H9 (cell line): ENCODE results near the gene PNRC2. TPM values are rescaled to one million over a fixed set of nuclear protein-coding genes. Genes with fewer than 3 reads are reported as not detected.

Source experiments
- DNase-seq: peaks from one replicate; pipeline ENCODE4 v3.0.0-alpha.2; 2017
- H2AFZ ChIP-seq: one replicate; pipeline ENCODE4 v1.6.1; 2013; ENCODE audit warnings: mild to moderate bottlenecking, low read length, control low read depth, moderate library complexity
- H2AK5ac ChIP-seq: 2 replicates; pipeline ENCODE4 v1.6.1; 2013; ENCODE audit warnings: low read length, control low read depth, mixed read lengths; ENCODE audit not compliant: insufficient read length
- H2BK120ac ChIP-seq: one replicate; pipeline ENCODE4 v1.6.1; 2013; ENCODE audit warnings: low read depth, mild to moderate bottlenecking, low read length, control low read depth, inconsistent platforms; ENCODE audit not compliant: poor library complexity, severe bottlenecking
- H2BK12ac ChIP-seq: 2 replicates; pipeline ENCODE4 v1.6.1; 2013; ENCODE audit warnings: low read length, control low read depth, mixed read lengths, low read depth; ENCODE audit not compliant: insufficient read length
- H2BK15ac ChIP-seq: 2 replicates; pipeline ENCODE4 v1.6.1; 2013; ENCODE audit warnings: low read depth, low read length, control low read depth
- H2BK20ac ChIP-seq: one replicate; pipeline ENCODE4 v1.6.1; 2013; ENCODE audit warnings: low read depth, mild to moderate bottlenecking, low read length, control low read depth, inconsistent platforms; ENCODE audit not compliant: poor library complexity, severe bottlenecking
- H2BK5ac ChIP-seq: 2 replicates; pipeline ENCODE4 v1.6.1; 2013; ENCODE audit warnings: low read length, control low read depth, mixed read lengths; ENCODE audit not compliant: insufficient read length
- H3K14ac ChIP-seq: 2 replicates; pipeline ENCODE4 v1.6.1; 2013; ENCODE audit warnings: low read length, control low read depth; ENCODE audit not compliant: insufficient read depth
- H3K18ac ChIP-seq: 2 replicates; pipeline ENCODE4 v1.6.1; 2013; ENCODE audit warnings: low read depth, mild to moderate bottlenecking, mixed read lengths, low read length, control low read depth; ENCODE audit not compliant: insufficient read length
- H3K23ac ChIP-seq: 2 replicates; pipeline ENCODE4 v1.6.1; 2013; ENCODE audit warnings: low read length, control low read depth, mixed read lengths, low read depth; ENCODE audit not compliant: insufficient read length
- H3K23me2 ChIP-seq: 2 replicates; pipeline ENCODE4 v1.6.1; 2013; ENCODE audit warnings: low read depth, mild to moderate bottlenecking, mixed read lengths, low read length, control low read depth; ENCODE audit not compliant: insufficient read length, poor library complexity, severe bottlenecking
- H3K27ac ChIP-seq: 2 replicates; pipeline ENCODE4 v1.5.1; 2013; ENCODE audit warnings: low read length, control low read depth, mixed read lengths, low read depth; ENCODE audit not compliant: insufficient read length
- H3K27me3 ChIP-seq: 2 replicates; pipeline ENCODE4 v1.6.1; 2013; ENCODE audit warnings: low read length, control low read depth, inconsistent platforms; ENCODE audit not compliant: insufficient read depth
- H3K4ac ChIP-seq: 2 replicates; pipeline ENCODE4 v1.6.1; 2013; ENCODE audit warnings: low read depth, mild to moderate bottlenecking, control low read depth, inconsistent platforms, low read length, moderate library complexity
- H3K4me1 ChIP-seq: 2 replicates; pipeline ENCODE4 v1.6.1; 2013; ENCODE audit warnings: low read length, control low read depth, inconsistent platforms; ENCODE audit not compliant: insufficient read depth
- H3K4me2 ChIP-seq: 2 replicates; pipeline ENCODE4 v1.6.1; 2013; ENCODE audit warnings: low read length, control low read depth, mixed read lengths; ENCODE audit not compliant: insufficient read length, insufficient read depth
- H3K56ac ChIP-seq: 2 replicates; pipeline ENCODE4 v1.6.1; 2013; ENCODE audit warnings: low read depth, mild to moderate bottlenecking, mixed read lengths, low read length, control low read depth; ENCODE audit not compliant: insufficient read length
- H3K79me1 ChIP-seq: 2 replicates; pipeline ENCODE4 v1.6.1; 2013; ENCODE audit warnings: low read depth, mild to moderate bottlenecking, moderate library complexity, low read length, control low read depth, inconsistent platforms; ENCODE audit not compliant: insufficient read depth, poor library complexity, severe bottlenecking
- H3K79me2 ChIP-seq: 2 replicates; pipeline ENCODE4 v1.6.1; 2013; ENCODE audit warnings: low read length, control low read depth, inconsistent platforms; ENCODE audit not compliant: insufficient read depth
- H3K9ac ChIP-seq: 2 replicates; pipeline ENCODE4 v1.6.1; 2013; ENCODE audit warnings: low read length, control low read depth, mixed read lengths; ENCODE audit not compliant: insufficient read length; ENCODE audit errors: extremely low read depth
- H3K9me3 ChIP-seq: one replicate; pipeline ENCODE4 v1.6.1; 2013; ENCODE audit warnings: low read depth, low read length, inconsistent platforms; ENCODE audit not compliant: control insufficient read depth
- H3T11ph ChIP-seq: one replicate; pipeline ENCODE4 v1.6.1; 2013; ENCODE audit warnings: mild to moderate bottlenecking, low read length, control low read depth, inconsistent platforms
- H4K20me1 ChIP-seq: one replicate; pipeline ENCODE4 v1.6.1; 2013; ENCODE audit not compliant: control insufficient read depth, insufficient read length, insufficient read depth
- H4K5ac ChIP-seq: 2 replicates; pipeline ENCODE4 v1.6.1; 2013; ENCODE audit warnings: low read depth, mild to moderate bottlenecking, mixed read lengths, low read length, control low read depth; ENCODE audit not compliant: insufficient read length
- H4K8ac ChIP-seq: replicated peaks from 2 replicates; pipeline ENCODE4 v1.6.1; 2013; ENCODE audit warnings: low read length, control low read depth, mixed read lengths, low read depth; ENCODE audit not compliant: insufficient read length
- H4K91ac ChIP-seq: 2 replicates; pipeline ENCODE4 v1.6.1; 2013; ENCODE audit warnings: low read depth, mild to moderate bottlenecking, moderate library complexity, mixed read lengths, low read length, control low read depth; ENCODE audit not compliant: insufficient read length
- H3K27ac Mint-ChIP-seq, 3 experiments: 2 replicates in 2 of 3; 3 replicates in 1 of 3; pipeline ENCODE4 v1.8.0; 2020 to 2021; ENCODE audit warnings: mixed read lengths in 3 of 3, mild to moderate bottlenecking in 1 of 3, moderate library complexity in 1 of 3
- H3K27me3 Mint-ChIP-seq: 2 replicates; pipeline ENCODE4 v1.8.0; 2021; ENCODE audit warnings: low read depth, mild to moderate bottlenecking, moderate library complexity, mixed read lengths
- H3K36me3 Mint-ChIP-seq, 3 experiments: 2 replicates in 2 of 3; 3 replicates in 1 of 3; pipeline ENCODE4 v1.8.0; 2020 to 2021; ENCODE audit warnings: low read depth in 3 of 3, mixed read lengths in 3 of 3; ENCODE audit not compliant: insufficient read depth in 1 of 3
- H3K4me1 Mint-ChIP-seq, 2 experiments: 2 replicates each; pipeline ENCODE4 v1.8.0; 2020; ENCODE audit warnings: mixed read lengths in 2 of 2
- H3K4me3 Mint-ChIP-seq, 2 experiments: 2 replicates in 1 of 2; 3 replicates in 1 of 2; pipeline ENCODE4 v1.8.0; 2020 to 2021; ENCODE audit warnings: mild to moderate bottlenecking in 2 of 2, mixed read lengths in 2 of 2, moderate library complexity in 1 of 2
- H3K9me3 Mint-ChIP-seq, 2 experiments: 2 replicates in 1 of 2; 3 replicates in 1 of 2; pipeline ENCODE4 v1.8.0; 2020; ENCODE audit warnings: mild to moderate bottlenecking in 2 of 2, mixed read lengths in 2 of 2, moderate library complexity in 1 of 2
- WGBS: extraction: QIAGEN DNeasy Blood & Tissue Kit; methylation state at CpG from one replicate; pipeline ENCODE4 v1.1.7; 2013; ENCODE audit warnings: missing lambda C conversion rate, low lambda C conversion rate, mixed read lengths; ENCODE audit not compliant: insufficient read length; ENCODE audit errors: extremely low coverage; 5-methylcytosine and 5-hydroxymethylcytosine counted together
- total RNA-seq: library from RNA; stranded (reverse); gene quantifications from 2 replicates; pipeline ENCODE4 v1.2.1, GENCODE V29; 2021
- TF ChIP-seq, protein P1 (sequence below): fragments of 200-600 bp; sonication (generic); conservative IDR thresholded peaks from 3 replicates; pipeline ENCODE4 v1.8.0; 2021; ENCODE audit warnings: antibody characterized with exemption, mild to moderate bottlenecking

PNRC2 gene
- total RNA-seq, 1 experiment from 2014 or later: 87.6 TPM

- DNase-seq: peak; percentile 38
- Histone ChIP-seq H3K79me2 (no peaks in the 10 kb centered on the region), H3K4ac (no peak overlapping the region), H4K8ac (no peak overlapping the region), H3K27me3 (no peaks in the 10 kb centered on the region), H2AFZ (no peak overlapping the region), H3K23ac (no peak overlapping the region), H4K5ac (no peak overlapping the region), H3K56ac (no peak overlapping the region), H2BK5ac (no peak overlapping the region), H2AK5ac (no peak overlapping the region), H3K14ac (no peak overlapping the region), H2BK12ac (no peak overlapping the region), H3K9me3 (no peaks in the 10 kb centered on the region), H3K23me2 (no peaks in the 10 kb centered on the region), H3T11ph (no peak overlapping the region), H3K4me2 (peak overlapping the region; percentile 30), H2BK20ac (no peak overlapping the region), H4K91ac (no peak overlapping the region), H3K9ac (no peak overlapping the region), H3K27ac (peak overlapping the region; percentile 61), H2BK120ac (no peak overlapping the region), H3K18ac (peak overlapping the region; percentile 21), H4K20me1 (no peaks in the 10 kb centered on the region), H3K4me1 (peaks cover 12% of the 10 kb centered on the region; the same call in 1 of the 2 replicates), H3K79me1 (no peaks in the 10 kb centered on the region), H2BK15ac (no peak overlapping the region)
- no peaks in the 10 kb centered on the region; a peak in 1 of 5 replicates for H3K9me3 Mint-ChIP-seq
- H3K27ac Mint-ChIP-seq: peak overlapping the region; percentile 89 to 99 (median 90)
- no peaks in the 10 kb centered on the region; the same call in 1 of the 2 replicates for H3K27me3 Mint-ChIP-seq
- no CpG with 5 or more reads among the region's 4 CpGs for WGBS
- TF ChIP-seq, protein P1, sequence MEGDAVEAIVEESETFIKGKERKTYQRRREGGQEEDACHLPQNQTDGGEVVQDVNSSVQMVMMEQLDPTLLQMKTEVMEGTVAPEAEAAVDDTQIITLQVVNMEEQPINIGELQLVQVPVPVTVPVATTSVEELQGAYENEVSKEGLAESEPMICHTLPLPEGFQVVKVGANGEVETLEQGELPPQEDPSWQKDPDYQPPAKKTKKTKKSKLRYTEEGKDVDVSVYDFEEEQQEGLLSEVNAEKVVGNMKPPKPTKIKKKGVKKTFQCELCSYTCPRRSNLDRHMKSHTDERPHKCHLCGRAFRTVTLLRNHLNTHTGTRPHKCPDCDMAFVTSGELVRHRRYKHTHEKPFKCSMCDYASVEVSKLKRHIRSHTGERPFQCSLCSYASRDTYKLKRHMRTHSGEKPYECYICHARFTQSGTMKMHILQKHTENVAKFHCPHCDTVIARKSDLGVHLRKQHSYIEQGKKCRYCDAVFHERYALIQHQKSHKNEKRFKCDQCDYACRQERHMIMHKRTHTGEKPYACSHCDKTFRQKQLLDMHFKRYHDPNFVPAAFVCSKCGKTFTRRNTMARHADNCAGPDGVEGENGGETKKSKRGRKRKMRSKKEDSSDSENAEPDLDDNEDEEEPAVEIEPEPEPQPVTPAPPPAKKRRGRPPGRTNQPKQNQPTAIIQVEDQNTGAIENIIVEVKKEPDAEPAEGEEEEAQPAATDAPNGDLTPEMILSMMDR: no peak
- peaks cover 43 to 46% of the 10 kb centered on the region in 2 experiments for H3K4me1 Mint-ChIP-seq
- no peaks in the 10 kb centered on the region for H3K36me3 Mint-ChIP-seq
- peak overlapping the region; percentile 32 to 62 for H3K4me3 Mint-ChIP-seq
Observed at GRCh38 chr1:24003331-24003972, 43.8 kb downstream of the PNRC2 start.
